ENCODE data around the gene PTGDS.

Gene PTGDS

DNA sequence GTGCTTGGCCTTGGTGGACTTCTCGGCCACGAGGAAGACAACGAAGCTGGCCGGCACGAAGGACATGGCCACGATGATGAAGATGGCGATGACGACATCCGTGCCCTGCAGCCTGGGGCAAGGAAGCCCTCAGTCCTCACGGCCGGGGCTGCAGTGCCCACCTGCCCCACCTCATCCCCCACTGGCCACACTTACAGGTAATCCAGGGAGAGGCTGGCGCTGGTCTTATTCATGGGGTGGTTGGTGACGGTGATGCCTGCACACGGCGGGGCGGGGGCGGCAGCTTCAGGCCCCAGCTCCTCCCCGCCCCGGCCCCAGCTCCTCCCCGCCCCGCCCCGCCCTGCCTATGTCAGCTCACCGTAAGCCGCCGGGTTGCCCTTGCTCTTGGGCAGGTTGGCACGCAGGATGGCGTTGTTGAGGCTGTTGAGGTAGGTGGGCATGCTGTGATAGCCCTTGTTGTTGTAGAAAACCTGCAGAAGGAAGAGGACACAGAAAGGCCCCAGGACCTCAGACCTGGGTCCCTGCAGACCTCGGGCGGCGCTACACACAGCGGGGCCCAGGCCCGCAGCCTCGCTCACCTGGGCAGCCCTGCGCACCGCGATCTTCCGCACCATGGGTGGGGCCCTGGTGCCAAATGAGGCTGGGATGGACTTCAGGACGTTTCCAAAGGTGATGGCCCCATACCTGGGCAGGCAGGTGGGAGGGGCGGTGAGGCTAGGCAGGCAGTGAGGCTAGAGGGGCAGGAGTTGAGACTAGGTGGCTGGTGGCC is 34.8 kb downstream of the PTGDS start:
- no peak for DNase-seq

DNA sequence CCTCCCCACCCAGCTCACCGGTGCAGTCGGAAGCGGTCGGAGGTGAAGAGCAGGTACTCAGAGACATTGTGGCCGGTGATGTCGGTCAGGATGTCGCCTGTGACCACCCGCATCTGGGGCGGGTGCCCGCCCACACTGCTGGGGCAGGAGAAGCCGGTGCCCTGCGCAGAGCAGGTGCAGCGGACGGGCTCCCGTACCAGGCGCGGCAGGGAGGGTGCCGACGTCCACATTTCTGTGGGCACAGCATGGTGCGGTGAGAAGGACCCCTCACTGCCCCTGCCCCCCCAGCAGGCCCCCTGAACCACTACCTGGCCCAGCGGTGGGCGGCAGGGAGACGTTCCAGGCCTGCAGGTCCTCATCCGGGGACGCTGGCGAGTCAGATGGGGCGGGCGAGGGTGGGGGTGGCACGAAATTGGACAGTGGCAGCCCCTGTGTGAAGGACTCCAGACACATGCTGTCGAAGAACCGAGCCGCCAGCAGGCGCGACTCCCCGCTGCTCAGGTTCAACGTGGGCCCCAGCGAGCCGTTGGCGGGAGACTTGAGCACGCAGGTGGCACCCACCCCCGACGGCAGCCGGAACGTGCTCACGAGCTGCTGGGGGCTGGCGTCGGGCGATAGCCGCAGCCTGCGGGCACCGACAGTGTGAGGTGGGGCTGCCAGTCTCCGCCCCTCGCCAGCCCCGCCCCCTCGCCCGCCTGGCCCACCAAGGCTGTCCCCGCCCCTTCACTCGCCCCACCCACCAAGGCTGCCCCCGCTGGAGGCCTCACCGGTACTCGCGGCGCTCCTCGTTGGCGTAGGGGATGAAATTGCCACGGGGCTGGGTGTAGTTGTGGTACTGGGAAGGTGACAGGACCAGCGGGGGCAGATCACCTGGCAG is 35.6 kb downstream of the PTGDS start:
- DNase-seq: no peak

- no peak for DNase-seq
These were observed 36.3 kb downstream of the PTGDS start for GRCh38 chr9:137013571-137013940.

- no peak for DNase-seq
These were observed 36.9 kb downstream of the PTGDS start for GRCh38 chr9:137014166-137014565.

GRCh38 chr9:137014776-137015539 is 37.7 kb downstream of the PTGDS start:
- no peak for DNase-seq

DNA sequence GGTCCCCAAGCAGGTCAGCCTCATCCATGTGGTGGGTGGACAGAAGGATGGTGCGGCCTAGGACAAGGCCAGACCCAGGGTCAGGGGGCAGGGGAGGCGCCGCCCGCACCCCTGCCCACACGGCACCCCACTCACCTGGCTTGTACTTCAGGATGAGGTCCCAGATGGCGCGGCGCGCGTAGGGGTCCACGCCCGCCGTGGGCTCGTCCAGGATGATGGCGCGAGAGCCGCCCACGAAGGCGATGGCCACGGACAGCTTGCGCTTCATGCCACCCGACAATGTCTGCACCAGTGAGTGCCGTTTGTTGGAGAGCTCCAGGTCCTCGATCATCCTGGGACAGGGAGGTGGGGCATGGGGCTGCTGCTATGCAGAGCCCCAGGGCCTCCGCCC is 38.2 kb downstream of the PTGDS start:
- DNase-seq: no peak

GRCh38 chr9:137015976-137016375 is 38.7 kb downstream of the PTGDS start:
- no peak for DNase-seq

DNA sequence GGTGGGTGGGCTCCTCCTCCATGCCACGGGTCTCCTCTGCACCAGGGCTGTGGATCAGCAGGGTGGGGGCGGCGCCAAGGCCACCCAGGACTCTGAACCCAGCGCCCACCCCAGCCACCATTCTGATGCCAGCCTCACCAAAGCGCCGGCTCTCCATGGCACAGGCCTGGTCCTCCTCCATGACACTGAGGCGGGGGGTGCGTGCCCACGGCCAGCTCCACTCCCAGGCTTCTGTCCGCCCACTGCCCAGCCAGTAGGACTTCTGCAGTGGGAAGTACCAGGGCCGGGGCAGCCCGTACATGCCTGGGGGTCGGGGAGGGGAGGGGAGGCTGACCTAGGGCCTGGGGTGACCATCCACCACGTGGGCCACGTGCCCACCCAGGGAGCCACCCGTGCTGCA is 39.1 kb downstream of the PTGDS start:
- DNase-seq: no peak

- DNase-seq: no peak
These were observed 39.8 kb downstream of the PTGDS start for GRCh38 chr9:137017071-137017470.

GRCh38 chr9:137017791-137018497 is 40.6 kb downstream of the PTGDS start:
- no peak for DNase-seq

GRCh38 chr9:137018761-137019559 is 41.7 kb downstream of the PTGDS start:
- no peak for DNase-seq

DNA sequence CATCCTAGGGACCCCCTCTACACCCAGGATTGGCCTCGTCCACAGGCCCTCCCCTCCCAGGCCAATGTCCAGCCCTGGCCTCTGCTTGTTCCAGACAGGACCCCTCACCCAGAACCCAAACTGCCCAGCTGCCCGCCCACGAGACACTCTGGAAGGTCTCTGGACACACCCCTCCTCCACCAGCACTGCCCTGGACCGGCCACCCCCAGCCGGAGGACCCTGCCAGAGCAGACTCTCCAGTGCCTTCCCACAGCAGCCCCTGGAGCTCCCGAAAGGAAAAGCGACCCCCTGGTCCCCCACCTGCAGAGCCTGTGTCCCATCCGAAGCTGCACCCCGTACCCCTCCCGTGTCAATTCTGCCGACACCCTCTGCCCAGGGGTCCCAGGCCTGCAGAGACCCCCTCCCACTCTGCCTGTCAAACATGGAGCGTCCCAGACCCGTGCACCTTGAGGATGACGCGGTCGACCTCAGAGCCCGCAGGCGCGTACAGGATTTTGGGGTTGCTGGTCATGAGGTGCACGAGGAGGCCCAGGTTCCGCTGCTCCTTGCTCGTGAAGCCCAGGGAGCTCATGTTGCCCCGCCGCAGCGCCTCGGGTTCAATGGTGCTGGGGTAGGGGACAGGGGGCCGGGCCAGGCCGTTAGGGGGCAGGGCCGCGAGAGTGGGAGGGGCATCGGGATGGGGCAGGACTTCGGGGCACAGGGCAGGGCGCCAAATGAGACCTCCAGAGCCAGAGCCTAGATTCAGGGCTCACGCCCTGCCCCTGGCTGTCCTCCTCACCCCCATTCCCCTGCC is 42.8 kb downstream of the PTGDS start:
- DNase-seq: no peak

DNA sequence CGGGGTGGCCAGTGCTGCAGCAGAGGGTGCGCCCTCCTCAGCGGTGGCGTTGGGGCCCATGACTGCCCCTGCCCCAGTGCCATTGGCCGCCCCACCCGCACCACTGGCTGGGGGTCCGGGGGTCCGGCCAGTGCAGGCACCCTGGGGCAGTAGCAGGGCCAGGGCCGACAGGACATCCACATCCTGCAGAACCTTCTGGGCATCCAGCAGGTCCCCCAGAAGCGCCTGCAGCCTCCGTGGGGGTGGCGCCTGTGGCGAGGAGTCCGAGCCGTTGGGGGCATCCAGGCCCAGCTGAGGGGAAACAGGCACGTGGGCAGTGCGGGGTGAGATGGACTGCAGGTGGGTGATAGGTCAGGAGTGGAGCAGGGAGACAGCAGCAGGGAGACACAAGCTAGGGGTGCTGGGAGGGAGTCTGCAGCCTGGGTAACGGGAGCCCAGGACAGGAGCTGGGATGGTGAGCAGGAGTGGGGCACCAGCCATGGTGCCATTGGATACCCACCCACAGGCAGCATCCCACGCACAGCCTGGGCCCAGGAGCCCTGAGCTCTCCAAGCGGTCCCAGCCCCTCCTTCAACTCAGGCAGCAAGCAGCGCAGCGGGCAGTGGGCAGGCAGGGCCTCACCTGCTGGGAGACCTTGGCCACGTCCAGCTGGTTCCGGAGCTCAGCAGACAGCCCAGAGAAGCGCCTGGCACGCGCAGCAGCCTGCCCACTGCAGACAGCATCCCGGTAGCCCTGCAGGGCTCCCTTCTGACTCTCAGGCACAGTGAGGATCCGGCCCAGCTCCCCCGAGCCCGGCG is 43.7 kb downstream of the PTGDS start:
- no peak for DNase-seq

DNA sequence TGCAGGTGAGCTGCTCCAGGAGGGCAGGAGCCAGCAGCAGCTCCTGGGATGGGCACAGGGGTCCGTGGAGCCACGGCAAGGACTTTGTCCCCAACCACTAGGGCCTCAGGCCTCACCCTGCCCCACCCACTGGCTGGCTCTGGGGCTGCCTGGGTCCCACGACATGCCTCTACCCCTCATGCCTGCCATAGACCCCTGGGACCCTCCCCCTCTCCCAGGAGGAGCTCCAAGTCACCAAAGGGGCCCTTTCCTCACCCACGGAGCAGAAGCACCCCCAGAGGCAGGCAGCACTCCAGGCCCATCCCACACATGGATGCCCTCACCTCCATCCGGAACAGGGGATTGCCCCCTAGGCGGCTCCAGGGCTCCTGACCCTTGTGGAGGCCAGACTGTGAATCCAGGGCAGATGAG is 44.3 kb downstream of the PTGDS start:
- DNase-seq: no peak

- DNase-seq: no peak
These were observed 44.8 kb downstream of the PTGDS start for GRCh38 chr9:137021979-137022661.

DNA sequence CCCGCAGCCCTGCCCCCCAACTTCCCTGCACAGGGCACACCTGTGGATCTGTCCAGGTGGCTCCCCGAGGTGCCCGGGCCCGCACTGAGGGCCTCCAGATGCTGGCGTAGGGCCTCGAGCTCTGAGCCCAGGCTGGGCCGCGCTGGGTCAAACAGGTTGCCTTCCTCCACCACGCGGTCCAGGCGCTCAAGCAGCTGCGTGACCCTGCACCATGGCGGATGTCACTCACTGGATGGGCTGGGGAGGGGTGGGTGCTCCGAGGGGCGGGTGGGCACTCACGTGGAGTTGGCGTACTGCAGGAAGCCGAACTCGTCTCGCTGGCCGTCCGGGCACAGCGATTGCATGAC is 45.3 kb downstream of the PTGDS start:
- no peak for DNase-seq

- DNase-seq: no peak
These were observed 45.9 kb downstream of the PTGDS start for GRCh38 chr9:137023157-137023556.

- DNase-seq: no peak
These were observed 46.3 kb downstream of the PTGDS start for GRCh38 chr9:137023583-137023991.

- peak; percentile 21 to 77 for DNase-seq
These were observed 48.2 kb downstream of the PTGDS start for GRCh38 chr9:137025517-137025966.

DNA sequence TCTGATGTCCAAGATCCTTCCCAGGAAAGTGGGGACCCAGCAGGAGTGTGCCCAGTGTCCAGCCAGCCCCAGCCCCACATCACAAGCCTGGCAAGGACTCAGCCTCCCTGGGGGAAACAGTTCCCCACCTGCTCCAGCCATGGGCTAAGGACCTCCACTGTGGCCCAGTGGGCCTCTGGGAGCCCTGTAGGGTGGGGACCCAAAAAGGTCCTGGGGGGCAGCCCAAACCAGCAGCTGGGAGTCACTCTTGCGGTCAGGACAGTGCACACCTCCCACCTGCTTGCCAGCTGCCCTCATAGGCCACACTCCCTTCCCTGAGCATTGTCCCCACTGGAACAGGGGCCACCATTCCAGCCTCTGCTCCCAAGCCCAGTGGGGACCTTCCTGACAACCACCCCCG is 49.1 kb downstream of the PTGDS start:
- DNase-seq: no peak

Data from NCI-H187 (cell line).